ENCODE measurements around the gene DGUOK.
A peak's percentile ranks its signal among the peaks of the same experiment; 100 is the strongest.
"Not testable (repeated sequence)": the region's sequence is repeated elsewhere in the genome, so short reads cannot be mapped to it uniquely, and the experiment has no call there.

DGUOK gene

GRCh38 chr2:73926493-73927327, at the start of gene DGUOK:
DGUOK (plus strand) TSS chr2:73926880; CDS start chr2:73926911, 31 bp downstream.
- peak; percentile 100 for DNase-seq (ENCODE audit: low spot score)

DNA sequence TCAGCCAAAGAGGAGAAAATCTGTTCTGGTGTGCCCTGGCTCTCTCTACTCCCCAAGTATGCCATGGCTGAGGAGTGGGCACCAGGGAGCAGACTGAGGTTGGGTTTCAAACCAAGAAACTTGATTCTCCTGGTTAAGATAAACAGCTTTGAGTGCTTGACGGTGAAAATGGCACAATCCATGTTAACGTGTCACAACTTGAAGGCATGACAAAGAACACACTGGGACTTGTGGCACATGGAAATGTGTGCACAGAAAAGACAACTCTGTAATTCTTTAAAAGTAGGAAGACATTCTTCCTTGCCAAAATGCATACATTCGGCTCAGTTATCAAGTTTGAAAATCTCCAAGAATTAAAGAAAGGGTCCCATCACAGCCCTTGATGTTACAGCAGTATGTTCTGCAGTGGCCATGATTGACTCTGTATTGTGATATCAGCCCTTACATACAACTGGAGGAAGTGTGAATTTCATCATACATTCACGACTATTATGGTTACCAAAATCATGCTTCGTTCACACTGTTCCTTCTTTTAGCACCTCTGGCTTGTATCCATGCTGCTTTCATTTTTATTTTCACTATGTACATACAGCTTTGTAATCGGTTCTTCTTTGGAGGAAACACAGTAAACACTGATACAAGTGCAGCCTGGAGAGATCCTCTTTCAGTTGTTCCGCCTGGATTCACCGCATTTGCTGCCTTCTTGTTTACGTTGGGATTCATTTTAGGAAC, 49.4 kb upstream of the DGUOK start:
- DNase-seq (ENCODE audit: low spot score) = no peak

- not testable (repeated sequence) for DNase-seq (ENCODE audit: low spot score)
These were observed 48.7 kb upstream of the DGUOK start for GRCh38 chr2:73877984-73878383.

DNA sequence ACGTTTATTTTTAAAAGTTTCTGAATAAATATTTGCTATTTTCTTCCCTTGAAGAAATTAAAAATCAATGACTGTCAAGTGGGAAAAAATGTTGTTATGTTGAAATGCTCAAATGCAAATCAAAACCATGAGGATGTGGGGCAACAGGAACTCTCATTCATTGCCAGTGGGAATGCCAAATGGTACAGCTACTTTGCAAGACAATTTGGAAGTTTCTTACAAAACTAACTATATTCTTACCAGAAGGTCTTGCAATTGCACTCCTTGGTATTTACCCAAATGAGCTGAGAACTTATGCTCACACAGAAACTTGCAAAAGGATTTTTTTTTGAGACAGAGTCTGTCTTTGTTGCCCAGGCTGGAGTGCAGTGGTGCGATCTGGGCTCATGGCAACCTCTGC, 41.3 kb upstream of the DGUOK start:
- DNase-seq (ENCODE audit: low spot score) = no peak

GRCh38 chr2:73886357-73886756, 40.3 kb upstream of the DGUOK start:
- no peak for DNase-seq (ENCODE audit: low spot score)

DNA sequence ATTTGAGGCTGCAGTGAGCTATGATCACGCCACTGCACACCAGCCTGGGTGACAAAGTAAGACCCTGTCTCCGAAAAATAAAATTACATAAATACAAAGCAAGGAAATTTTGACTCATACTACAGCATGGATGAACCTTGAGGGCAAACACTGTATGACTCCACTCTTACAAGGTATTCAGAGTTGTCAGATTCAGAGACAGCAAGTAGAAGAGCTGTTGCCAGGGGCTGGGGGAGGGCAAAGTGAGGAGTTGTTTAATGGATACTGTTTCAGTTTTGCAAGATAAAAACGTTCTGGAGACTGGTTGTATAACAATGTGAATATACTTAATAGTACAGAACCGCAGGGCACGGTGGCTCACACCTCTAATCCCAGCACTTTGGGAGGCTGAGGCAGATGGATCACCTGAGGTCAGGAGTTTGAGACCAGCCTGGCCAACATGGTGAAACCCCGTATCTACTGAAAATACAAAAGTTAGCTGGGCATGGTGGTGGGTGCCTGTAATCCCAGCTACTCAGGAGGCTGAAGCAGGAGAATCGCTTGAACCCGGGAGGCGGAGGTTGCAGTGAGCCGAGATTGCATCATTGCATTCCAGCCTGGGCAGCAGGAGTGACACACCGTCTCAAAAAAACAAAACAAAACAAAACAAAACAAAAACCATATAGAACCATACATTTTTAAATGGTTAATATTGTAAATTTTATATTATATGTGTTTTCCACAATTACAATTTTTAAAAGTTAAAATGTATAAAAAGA, 38.9 kb upstream of the DGUOK start:
- not testable (repeated sequence) for DNase-seq (ENCODE audit: low spot score)

- no peak for DNase-seq (ENCODE audit: low spot score)
These were observed 38.3 kb upstream of the DGUOK start for GRCh38 chr2:73888388-73888787.

DNA sequence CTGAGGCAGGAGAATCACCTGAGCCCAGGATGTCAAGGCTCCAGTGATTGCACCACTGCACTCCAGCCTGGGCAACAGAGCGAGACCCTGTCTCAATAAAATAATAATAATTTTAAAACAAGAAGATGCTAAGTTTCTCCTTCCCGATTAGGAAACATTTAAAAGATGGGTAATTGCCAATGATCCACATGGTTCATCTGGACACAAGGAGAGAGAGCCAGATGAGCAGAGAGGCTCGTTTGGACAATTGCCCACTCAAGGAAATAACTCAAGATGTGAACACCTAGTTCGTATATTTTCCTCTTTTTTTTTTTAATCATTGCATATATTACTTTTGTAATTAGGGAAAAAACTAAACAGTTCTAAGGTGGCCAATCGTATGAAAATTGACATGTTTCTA, 37.5 kb upstream of the DGUOK start:
- DNase-seq (ENCODE audit: low spot score) = no peak

- no peak for DNase-seq (ENCODE audit: low spot score)
These were observed 36.2 kb upstream of the DGUOK start for GRCh38 chr2:73890301-73891092.

- DNase-seq (ENCODE audit: low spot score) = no peak
These were observed 35.3 kb upstream of the DGUOK start for GRCh38 chr2:73891276-73891901.

DNA sequence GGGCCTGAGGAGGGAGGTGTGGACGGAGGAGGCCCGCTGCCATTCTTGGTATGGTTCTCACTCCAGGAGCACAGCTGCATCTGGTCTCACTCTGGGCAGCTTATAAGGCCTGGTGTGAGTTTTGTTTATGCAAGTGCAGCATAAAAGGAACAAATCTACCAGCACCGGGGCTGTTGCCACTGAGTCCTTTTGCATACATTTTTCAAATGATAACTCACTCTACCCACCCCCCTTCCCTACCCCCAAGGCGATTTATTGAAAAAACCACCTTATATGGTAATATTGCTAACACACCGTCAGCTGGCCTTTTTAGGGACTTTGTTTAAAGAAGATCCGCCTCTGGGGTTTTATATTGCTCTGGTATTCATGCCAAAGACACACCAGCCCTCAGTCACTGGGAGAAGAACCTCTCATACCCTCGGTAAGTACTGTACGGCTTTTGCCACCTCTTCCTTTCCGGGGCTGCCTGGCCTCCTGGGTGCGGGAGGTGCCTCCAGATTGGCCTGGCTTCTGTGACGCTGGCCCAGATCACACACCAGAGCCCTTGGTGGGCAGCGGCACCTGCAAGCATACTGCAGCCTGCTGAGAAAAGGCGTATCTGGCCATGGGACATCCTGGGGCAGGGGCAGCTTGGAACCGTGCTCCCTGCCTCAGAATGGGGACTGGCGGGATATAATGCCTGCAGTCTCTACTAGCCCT, 33.9 kb upstream of the DGUOK start, which contains the start of gene ACTG2:
Gene ACTG2 (plus strand): TSS at position 378 of the 699 bp plus-strand sequence. CDS start 8,304 bp downstream, outside the sequence.
- DNase-seq (ENCODE audit: low spot score) = no peak

- DNase-seq (ENCODE audit: low spot score) = no peak
These were observed 32.8 kb upstream of the DGUOK start for GRCh38 chr2:73893764-73894474.

- DNase-seq (ENCODE audit: low spot score) = no peak
These were observed 32.2 kb upstream of the DGUOK start for GRCh38 chr2:73894475-73894850.

DNA sequence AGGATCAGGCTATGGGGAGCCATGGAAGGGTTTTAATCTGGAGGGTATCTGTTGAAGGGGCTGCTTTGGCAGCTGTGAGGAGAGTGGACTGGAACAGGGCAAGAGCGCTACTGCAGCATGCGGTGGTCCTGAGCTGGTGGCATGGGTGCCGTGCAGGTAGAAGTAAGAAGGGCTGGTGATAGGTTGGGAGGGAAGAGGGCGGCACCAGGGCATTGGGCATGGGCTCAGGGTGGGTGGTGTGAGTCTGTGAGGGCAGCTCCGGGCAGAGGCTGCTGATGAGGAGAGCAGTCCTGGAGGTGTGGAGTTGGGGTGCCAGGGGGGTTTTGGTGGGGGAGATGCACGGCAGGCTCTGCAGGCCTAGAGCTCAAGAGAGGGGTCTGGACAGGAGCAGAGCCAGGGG, 31.8 kb upstream of the DGUOK start:
- DNase-seq (ENCODE audit: low spot score) = no peak

- no peak for DNase-seq (ENCODE audit: low spot score)
These were observed 31.2 kb upstream of the DGUOK start for GRCh38 chr2:73895473-73895872.

GRCh38 chr2:73896362-73897239, 30.1 kb upstream of the DGUOK start:
- DNase-seq (ENCODE audit: low spot score) = no peak

DNA sequence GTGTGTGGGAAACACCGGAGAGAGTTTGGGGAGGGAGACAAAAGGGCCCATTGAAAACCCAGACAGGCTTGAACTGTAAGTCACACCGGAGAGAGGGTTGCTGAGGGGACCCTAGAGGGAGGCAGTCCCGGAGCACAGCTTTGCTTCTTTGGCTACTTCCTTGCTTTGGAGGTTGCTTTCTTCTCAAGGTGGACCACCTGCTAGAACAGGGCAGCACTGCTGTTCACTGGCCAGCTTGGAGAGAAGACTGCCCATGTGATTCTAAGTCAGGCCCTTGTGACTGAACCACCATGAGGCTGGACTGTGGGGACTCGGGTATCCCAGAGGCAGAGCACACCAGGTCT, 29.5 kb upstream of the DGUOK start:
- no peak for DNase-seq (ENCODE audit: low spot score)

- DNase-seq (ENCODE audit: low spot score) = no peak
These were observed 28.7 kb upstream of the DGUOK start for GRCh38 chr2:73897934-73898333.

DNA sequence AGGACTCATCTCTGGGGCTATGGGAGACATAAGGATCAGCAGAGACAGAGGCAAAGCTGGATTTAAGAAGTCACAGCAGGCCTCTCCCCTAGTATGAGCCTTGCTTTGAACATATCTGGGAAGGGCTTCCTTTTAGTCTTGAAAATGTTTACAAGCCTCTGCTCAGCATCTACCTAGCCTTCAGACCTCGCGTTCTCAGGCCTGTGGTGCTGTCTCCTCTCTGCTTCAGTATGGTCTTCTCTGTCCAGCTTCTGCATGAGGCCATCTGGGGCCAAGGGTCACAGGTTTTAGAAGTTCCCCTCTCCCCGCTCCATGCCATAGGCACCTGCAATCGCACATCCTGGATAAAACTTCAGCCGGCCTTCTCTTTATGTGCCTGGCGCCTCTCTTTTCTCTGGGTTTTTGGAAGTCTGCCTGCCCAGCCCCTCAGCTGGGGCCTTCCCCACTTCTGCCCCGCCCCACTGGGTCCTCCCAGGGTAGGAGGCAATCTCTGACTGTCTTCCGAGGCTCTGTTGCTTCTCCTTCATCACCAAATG, 26.8 kb upstream of the DGUOK start:
- DNase-seq (ENCODE audit: low spot score) = no peak

All from NAMALWA (cell line).